T-helper 1 cell treated with Interleukin-12 subunit alpha and Interleukin-12 subunit beta and Interleukin-4 antibody, amounts not matched to agents 30 ng/mL and 1 ng/mL, for 36 hours (primary cell): ENCODE results near the gene COL23A1. TPM values are rescaled to one million over a fixed set of nuclear protein-coding genes. Genes with fewer than 3 reads are reported as not detected.

Experiments
- intact Hi-C: fragments of 100-400 bp; cut with micrococcal nuclease; formaldehyde crosslinking; loops from one replicate; pipeline ENCODE4 v1.15.1; 2024
- total RNA-seq: library from RNA; stranded (reverse); gene quantifications from 2 replicates; pipeline ENCODE4 v1.2.3, GENCODE V29; 2022

COL23A1 gene
- total RNA-seq, 1 donor from 2014 or later = not detected

DNA sequence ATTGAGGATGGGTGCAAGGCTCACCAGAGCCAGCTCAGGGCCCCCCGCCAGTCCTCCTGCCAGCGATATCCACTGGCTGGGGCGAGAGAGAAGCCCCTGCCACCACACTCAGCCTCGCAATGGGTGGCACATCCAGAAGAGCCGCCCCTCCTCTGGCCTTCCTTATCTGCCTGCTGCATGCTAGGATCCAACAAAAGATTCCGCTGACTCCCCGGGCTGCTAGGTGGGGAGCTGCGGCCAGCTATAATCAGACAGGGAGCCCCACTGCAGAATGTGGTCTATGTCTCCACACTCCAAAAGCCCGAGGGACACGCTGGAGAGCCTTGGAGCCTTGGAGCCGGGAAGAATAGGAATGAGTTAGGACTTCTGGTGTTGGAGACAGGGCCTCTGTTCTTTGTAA is 32.8 kb downstream of the COL23A1 start:
- intact Hi-C loops = no loop called here

DNA sequence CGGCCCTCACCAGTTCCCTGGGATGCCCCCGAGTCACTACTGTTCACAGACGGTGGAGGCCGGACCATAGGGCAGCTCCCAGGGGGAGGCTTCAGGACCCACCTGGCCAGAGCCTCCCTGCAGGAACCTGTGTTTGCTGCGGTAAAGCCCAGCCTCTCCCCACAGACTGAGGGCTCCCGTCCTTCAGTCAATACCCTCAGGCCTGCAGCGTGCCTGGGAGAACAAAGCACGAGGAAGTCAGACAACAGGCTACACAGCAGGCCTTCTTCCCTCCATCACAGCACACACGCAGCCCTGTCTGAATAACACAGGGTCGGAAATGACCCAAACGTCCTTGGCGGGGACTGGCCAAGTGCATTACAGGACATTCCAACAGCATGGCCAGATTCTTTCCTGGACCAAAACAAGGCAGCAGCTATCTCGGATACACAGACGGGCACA is 34.4 kb downstream of the COL23A1 start:
- intact Hi-C loops = no loop called here

DNA sequence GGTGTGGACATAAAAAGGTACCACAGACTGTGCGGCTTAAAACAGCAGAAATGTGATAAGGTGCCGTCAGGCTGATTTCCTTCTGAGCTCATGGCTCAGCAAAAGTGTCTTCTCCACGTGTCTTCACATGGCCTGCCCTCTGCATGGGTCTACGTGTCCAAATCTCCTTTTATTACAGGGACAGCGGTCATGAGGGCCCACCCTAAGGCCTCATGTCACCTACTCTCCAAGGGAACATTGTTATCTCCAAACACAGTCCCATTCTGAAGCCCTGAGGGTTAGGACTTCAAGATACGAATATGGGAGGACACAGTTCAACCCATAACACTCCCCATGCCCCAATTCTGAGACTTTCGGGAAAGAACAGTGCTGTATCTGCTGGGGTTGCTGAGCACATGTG is 35.2 kb downstream of the COL23A1 start:
- intact Hi-C loops = no loop called here

DNA sequence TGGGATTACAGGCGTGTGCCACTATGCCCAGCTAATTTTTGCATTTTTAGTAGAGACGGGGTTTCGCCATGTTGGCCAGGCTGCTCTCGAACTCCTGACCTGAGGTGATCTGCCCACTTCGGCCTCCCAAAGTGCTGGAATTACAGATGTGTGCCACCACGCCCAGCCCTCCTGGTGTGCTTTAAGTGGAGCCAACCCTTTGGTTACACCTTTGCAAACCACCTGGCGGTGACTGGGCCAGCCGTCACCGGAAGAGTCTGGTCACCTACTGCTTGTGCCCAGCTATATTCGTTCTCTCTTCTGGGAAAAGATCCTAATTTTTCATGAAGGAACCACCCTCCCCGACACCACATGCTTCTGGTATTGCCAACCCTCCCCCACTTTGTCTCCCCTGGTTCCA is 35.9 kb downstream of the COL23A1 start:
- intact Hi-C loops = no loop called here

DNA sequence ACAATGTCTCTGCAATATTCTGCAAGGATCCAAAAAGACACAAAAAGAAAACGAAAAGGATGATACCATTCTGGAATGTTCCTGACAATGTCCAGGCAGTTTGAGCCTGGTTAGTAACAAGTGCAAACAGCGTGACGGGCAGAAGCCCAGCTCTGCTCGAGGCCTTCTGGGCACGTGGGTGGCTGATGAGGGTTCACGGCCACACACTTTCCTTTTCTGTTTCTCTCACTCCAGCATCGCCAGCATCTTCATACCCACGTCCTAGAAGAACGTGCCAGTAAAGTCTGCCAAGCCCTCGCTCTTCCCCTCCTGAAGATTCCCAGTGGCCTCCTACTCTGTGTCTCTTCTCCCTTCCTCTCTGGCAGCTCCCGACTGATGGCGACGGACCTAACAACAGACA is 36.7 kb downstream of the COL23A1 start:
- intact Hi-C loops = no loop called here

DNA sequence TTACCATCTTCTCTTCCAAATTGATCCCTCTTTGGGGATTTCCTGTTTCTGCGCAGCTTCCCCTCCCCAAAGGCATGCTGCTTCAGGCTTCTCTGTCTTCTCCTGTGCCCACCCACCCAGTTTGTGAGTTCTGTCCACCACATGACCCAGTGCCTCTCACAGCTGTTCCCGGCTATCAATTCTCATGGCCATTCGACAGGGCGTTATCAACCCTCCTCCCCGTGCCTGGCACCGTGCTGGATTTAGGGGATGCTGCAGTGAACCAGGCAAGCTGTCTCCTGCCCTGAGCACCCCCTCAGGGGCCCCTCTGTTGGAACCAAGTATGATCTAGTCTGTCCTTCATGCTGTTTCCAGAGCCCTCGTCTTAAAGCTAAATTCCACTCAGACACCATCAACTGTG is 38.7 kb downstream of the COL23A1 start:
- intact Hi-C loops = loop anchor here (1.0 to 2.0 kb wide), 2 partner anchors 271 to 316 kb away; no protein-coding TSS in a partner anchor

DNA sequence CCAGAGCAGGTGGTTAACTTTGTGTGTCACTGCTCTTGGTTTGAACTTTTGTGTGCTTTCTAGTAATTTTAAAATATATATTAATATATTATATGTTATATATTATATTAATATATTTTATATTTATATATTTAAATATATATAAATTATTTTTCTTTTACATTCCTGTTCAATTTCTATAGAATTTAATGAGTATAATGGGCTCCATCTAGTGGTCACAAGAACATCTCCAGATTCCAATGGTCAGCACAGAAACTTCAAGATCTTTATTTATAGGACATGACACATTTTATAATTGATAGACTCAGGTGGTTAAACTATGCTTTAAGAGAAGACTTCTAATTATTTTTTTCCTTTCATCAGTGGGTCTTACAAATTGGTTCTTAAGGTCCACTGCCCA is 39.1 kb downstream of the COL23A1 start:
- intact Hi-C loops = loop anchor here (1.0 to 2.0 kb wide), 2 partner anchors 270 to 316 kb away; no protein-coding TSS in a partner anchor

DNA sequence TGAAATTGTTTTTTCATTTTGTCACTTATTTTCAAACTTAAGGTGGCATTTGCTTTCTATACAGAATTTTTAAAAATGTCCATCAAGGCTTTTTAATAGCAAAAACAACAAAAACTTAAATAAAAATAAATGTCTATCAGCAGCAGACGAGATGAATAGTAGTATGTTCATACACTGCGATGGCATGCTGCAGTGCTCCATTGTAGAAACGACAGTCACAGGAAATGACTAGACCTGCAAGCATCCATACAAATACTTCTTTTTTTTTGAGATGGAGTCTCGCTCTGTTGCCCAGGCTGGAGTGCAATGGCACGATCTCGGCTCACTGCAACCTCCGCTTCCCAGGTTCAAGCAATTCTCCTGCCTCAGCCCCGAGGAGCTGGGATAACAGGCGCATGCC is 41.4 kb downstream of the COL23A1 start:
- intact Hi-C loops = no loop called here

DNA sequence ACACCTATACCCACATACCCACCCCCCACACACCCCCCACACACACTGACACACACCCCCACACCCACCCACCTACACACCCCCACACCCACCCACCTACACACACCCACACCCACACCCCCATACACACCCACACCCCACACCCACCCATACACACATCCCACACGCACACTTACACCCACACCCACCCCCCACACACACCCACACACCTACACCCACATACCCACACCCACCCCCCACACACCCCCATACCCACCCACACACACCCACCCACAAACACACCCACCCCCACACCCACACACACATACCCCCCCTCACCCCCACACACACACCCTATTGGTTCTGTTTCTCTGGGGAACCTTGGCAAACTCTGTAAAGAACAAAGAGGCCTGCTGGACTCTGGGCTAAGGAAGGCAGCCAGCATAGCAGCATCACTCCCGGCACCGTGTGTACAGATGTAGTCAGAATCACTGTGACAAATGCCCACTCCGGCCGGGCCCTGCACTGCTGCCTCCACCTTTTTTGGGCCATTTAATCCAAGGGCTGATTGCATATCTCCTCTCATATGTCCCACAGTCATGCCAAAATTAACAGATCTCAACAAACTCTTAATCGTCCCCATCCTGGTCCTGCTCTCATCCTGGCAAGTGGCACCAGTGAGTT is 42.3 kb downstream of the COL23A1 start:
- intact Hi-C loops = no loop called here

DNA sequence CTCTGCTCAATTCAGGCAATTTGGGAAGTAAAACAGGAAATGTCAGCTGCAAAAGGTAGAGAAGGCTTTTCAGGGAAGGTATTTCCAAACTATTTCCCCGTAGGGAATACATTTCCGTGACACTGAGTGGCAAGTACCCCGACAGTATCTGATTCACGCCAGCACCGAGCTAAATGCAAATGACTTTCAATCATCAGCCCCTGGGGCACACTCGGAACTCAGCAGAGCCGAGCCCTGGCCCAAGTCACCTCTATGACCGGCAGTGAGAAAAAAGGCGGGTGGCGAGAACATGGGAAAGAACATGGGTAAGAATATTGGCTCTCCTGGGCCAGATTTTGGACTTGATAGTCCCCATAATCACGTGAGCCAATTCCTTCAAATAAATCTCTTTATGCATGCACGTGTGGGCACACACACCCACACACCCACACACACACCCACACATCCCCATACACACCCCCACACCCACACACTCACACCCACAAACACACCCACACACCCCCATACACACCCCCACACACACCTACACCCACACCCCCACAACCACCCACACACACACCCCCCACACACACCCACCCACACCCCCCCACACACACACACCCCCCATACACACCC is 43.0 kb downstream of the COL23A1 start:
- intact Hi-C loops = no loop called here

DNA sequence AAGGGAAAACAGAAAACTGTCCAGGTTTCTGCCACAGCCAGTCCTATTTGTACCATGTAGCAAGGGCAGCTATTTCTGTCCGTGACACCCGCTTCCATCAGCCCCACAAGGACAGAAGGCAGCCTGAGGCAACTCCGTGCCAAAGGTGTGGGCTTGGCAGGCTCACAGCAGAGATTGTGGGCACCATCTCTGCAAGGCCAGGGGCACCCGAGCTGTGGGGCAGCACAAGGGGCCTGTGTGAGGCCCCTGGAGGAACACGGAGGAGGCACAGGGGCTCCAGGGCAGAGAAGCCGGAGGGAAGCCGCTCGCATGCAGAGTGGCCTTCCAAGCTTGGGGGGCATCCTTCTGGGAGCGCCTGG is 43.5 kb downstream of the COL23A1 start:
- intact Hi-C loops = no loop called here

DNA sequence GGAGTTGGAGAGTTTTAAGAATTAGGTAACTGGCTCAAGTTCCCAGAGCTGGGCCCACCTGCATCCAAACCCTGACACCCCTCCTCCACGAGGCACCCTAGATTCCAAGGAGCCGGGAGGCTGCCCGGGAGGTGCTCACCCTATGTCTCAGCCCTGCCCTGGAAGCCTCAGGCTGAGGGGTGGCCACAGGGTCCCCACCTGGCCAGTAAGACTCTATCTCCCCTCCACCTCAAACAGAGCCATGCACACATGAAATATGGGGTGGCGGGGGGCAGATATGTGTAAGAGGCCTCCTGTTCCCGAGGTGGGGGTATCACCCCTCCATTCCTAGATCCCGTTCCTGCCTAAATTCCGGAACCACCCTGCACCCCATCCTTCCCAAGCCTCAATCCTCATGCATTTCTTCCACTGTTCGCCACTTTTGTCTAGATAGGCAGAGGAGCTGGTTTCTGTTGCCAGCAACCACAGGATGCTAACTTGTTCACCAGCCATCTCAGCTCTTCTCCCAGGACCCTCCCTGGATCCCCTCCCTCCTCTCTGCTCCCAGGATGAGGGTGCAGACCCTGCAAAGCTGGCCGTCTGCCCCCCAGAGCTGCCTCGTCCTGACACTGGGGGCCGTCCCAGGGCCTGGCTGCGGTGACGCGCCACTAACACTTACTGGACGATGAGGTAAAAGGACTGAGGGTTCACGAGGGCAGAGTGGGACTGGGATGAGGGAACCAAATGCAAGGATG is 44.1 kb downstream of the COL23A1 start:
- intact Hi-C loops = no loop called here

DNA sequence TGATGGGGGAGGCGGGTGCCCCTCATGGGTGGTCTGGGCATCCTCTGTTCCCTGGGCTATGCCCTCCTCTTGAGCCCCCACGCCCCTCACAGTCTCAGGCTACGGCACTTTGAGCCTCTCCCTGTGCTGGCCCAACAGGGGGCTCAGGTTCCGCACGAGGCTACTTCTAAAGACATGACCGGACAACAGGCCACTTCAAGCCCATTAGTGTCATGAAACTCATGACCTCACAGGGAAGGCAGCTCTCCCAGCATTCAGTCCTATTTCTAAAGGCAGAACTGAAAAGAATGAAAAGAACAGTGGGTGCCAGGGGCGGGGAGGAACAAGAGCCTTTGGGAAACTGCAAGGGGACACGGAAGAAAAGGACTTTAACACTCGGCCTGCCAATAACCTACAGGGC is 45.0 kb downstream of the COL23A1 start:
- intact Hi-C loops = no loop called here

DNA sequence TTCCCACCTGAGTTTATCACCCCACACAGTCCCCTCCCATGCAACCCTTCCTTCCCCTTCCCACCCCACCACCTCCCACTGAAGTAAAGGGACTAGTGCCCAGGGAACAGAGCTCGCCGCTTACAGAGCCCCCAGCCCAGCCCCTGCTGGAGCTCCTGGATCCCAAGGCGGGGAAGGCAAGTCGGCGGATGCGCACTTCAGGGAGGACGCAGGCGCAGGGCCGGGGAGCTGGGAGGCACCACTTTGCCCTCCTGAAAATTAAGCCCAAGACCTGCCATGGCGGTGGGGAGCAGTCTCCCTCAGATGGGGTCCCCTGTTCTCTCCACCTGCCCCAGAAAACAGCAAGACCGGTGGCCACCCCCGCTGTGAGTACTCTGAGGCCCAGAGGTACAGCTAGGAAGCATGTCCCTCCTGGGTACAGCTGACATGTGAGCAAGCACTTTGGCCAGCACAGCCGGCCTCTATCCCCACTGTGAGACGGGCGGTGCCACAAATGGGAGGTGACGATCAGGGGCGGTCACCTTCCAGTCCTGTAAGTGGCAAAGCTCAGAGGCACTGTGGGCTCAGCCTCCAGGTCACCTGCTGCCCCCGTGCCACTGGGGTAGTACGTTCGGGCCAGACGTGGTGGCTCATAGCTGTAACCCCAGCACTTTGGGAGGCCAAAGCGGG is 45.9 kb downstream of the COL23A1 start:
- intact Hi-C loops = no loop called here

DNA sequence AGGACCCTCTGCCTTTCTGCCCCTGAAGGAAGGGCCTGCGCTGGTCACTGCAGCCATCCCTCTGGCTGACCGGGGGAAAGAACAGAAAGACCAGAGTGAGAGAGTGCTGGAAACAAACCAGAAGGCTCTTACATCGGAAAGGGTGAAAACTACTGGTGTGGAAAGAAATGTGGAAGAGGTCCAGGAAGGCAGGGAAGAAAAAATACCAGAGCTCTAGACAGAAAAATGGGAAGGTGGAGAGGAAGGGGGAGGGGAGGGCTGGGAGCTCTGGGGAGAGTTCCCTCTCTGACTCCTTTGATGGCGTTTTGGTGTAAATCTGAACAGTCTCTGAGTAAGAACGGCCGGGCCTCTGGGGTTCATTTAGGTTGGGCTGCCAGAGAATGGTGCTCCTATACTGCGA is 47.7 kb downstream of the COL23A1 start:
- intact Hi-C loops = no loop called here

DNA sequence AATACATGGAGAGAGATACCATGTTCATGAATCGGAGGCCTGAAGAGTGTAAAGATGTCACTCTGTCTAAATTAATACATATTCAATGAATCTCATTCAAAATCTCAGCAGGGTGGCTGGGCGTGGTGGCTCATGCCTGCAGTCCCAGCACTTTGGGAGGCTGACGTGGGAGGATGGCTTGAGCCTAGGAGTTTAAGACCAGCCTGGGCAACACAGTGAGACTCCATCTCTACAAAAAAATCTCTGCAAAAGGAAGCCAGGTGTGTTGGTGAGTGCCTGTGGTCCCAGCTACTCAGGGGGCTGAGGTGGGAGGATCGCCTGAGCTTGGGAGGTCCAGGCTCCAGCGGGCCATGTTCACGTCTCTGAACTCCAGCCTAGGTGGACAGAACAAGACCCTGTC is 49.7 kb downstream of the COL23A1 start:
- intact Hi-C loops = no loop called here

DNA sequence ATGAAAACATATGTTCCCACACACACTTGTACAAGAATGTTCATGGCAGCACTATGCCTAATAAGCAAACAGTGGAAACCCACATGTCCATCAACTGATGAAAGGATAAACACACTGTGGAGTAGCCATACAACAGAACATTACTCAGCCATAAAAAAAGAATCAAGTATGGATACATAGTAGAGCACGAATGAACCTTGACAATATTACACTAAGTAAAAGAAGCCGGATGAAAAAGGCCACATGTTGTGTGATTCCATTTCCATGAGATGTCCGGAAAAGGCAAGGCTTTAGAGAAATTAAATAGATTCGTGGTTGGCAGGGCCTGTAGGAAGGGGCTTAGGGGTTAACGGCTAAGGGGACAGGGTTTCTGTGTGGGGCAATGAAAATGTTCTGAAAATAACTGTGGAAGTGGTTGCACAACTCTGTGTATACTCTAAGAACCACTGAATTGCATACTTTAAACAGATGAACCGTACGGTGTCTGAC is 51.4 kb downstream of the COL23A1 start:
- intact Hi-C loops = no loop called here

DNA sequence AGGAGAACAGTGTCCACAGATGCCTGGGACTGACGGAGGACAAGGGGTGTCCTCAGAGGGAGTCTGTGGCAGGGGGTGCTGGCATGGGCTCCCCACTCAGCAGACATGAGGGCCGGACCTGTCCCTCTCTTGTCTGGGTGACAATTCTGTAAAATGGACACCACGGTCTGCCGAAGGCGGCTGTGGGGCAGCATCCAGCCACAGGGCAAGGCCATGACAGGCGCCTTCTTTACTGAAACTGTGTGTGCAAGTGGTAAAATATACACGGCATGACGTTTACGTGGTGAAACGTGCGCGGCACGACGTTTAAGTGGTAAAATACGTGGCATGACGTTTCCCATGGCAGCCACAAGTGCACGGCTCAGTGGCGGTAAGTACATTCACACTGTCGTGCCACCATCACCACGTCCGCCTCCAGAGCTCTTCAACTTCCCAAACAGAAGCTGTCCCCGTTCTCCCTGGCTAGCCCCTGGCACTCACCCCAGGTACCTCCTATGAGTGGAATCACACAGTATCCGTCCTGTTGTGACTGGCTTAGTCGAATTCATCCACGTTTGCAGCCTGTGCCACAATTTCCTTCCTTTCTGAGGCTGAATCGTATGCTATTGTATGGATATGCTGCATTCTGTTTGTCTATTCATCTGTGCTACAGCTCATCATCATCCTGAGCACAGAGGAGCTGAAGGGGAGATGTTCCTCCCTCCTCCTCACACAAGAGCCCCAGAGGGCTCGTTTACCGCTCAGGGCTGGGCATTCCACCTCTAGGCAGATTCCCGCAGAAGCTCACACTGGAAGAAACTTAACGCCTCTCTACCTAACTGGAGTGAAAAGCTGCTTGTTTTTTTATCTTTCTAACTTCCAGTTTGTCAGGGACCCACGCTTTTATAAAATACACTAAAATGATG is 52.5 kb downstream of the COL23A1 start:
- intact Hi-C loops = no loop called here

DNA sequence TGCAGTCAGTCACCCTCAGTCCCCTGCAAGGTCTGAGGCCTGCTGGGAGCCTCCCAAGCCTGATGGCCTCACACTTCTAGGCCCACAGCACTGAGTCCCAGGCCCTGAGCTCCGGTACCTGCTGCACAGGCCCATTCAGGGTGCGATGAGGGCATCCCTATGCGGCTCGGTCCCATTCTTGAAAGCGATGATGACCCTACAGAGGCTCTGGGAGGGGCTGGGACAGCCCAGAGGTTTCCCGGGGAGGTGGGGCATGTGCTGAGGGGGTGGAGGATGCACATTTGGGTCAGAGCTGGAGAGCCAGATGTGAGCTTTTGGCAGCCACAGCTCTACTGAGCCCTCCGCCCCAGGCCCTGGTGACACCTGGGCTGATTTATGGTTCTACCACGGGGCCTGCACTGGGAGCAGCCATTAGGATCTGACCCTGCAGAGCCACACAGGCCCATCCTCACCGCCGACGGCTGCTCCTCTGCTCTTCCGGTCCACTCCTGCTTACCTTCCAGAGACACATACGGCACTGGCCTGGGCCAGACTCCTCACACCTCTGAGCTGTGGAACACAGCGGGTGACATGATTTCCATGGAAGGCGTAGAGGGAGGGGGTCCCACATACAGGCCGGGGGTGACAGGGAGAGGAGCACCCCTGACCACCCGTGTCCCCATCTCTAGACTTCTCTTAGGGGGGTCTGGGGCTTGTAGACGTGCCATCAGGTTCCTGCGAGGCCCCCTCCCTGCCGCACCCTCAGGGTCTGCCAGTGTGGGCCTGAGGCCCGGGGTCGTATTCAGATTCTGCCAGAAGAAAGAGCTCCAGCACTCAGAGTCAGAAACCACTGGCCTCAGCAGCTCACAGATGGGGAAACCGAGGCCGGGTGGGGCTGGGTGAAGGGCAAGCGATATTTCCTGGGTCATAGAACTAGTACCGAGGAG is 53.4 kb downstream of the COL23A1 start:
- intact Hi-C loops = no loop called here
